Stimulated activated CD8-positive, alpha-beta memory T cell treated with anti-CD3 and anti-CD28 coated beads, Interleukin-4, amount 100 ng/mL, for 4 hours (primary cell): ENCODE results near the gene FANK1.
"Not testable (repeated sequence)": the region's sequence is repeated elsewhere in the genome, so short reads cannot be mapped to it uniquely, and the experiment has no call there.

Experiments
- DNase-seq, 2 donors: peaks; one replicate each; pipeline ENCODE4 v3.0.0-alpha.2; 2020; ENCODE audit warnings: low read depth in 2 of 2, low spot score in 1 of 2

Gene FANK1

GRCh38 chr10:125928928-125929585 is 32.7 kb downstream of the FANK1 start:
- no peak for DNase-seq

- DNase-seq = no peak
These were observed 33.3 kb downstream of the FANK1 start for GRCh38 chr10:125929618-125930017.

GRCh38 chr10:125933693-125934092 is 37.3 kb downstream of the FANK1 start:
- DNase-seq = no peak

- no peak for DNase-seq
These were observed 40.0 kb downstream of the FANK1 start for GRCh38 chr10:125936331-125936730.

GRCh38 chr10:125940515-125940914 is 44.2 kb downstream of the FANK1 start:
- no peak for DNase-seq

GRCh38 chr10:125951290-125951689 is 54.9 kb downstream of the FANK1 start:
- no peak for DNase-seq

GRCh38 chr10:125953778-125954385 is 57.5 kb downstream of the FANK1 start:
- DNase-seq = no peak

GRCh38 chr10:125955766-125956165 is 59.4 kb downstream of the FANK1 start:
- no peak for DNase-seq

GRCh38 chr10:125961743-125962142 is 65.4 kb downstream of the FANK1 start:
- DNase-seq = no peak

- DNase-seq = no peak
These were observed 65.8 kb downstream of the FANK1 start for GRCh38 chr10:125962200-125962599.

- no peak for DNase-seq
These were observed 68.2 kb downstream of the FANK1 start for GRCh38 chr10:125964558-125964957.

- no peak for DNase-seq
These were observed 71.2 kb downstream of the FANK1 start for GRCh38 chr10:125967533-125967932.

GRCh38 chr10:125970077-125970630 is 73.8 kb downstream of the FANK1 start:
- DNase-seq = not testable (repeated sequence)

- DNase-seq = no peak
These were observed 80.7 kb downstream of the FANK1 start for GRCh38 chr10:125976960-125977605.

GRCh38 chr10:125979976-125980375 is 83.6 kb downstream of the FANK1 start:
- no peak for DNase-seq

GRCh38 chr10:125980521-125981035 is 84.2 kb downstream of the FANK1 start:
- DNase-seq = no peak

- DNase-seq = no peak
These were observed 86.0 kb downstream of the FANK1 start for GRCh38 chr10:125982260-125982948.

- DNase-seq = no peak
These were observed 86.8 kb downstream of the FANK1 start for GRCh38 chr10:125983161-125983560.

- DNase-seq = no peak
These were observed 87.3 kb downstream of the FANK1 start for GRCh38 chr10:125983656-125984055.

GRCh38 chr10:125984346-125984745 is 88.0 kb downstream of the FANK1 start:
- no peak for DNase-seq

- no peak for DNase-seq
These were observed 88.6 kb downstream of the FANK1 start for GRCh38 chr10:125984865-125985495.
